Aorta (tissue), 5 donors: Measurements from ENCODE around the gene ARMH4. TPM values are rescaled to one million over a fixed set of nuclear protein-coding genes. Genes with fewer than 3 reads are reported as not detected.

ENCODE experiments used
- ATAC-seq: fragments of 200-7000 bp; cut with Tn5 transposase; one replicate; pipeline ENCODE4 v1.9.1; 2022; ENCODE audit warnings: moderate library complexity; ENCODE audit not compliant: low FRiP score
- DNase-seq, 2 donors: peaks; one replicate each; pipeline ENCODE4 v3.0.0-alpha.2; 2020
- H3K27ac ChIP-seq, 2 donors: one replicate each; pipeline ENCODE4 v1.5.1; 2013; ENCODE audit warnings: low read length in 2 of 2, mild to moderate bottlenecking in 2 of 2, moderate library complexity in 2 of 2, control low read depth in 1 of 2, inconsistent platforms in 1 of 2, low read depth in 1 of 2
- H3K27me3 ChIP-seq, 2 donors: one replicate each; pipeline ENCODE4 v1.6.1; 2013; ENCODE audit warnings: control low read depth in 1 of 2, low read length in 1 of 2, mild to moderate bottlenecking in 1 of 2, moderate library complexity in 1 of 2; ENCODE audit not compliant: insufficient read depth in 2 of 2, control insufficient read depth in 1 of 2
- H3K36me3 ChIP-seq, 2 donors: one replicate each; pipeline ENCODE4 v1.6.1; 2013; ENCODE audit warnings: control low read depth in 1 of 2, low read length in 1 of 2, mild to moderate bottlenecking in 1 of 2; ENCODE audit not compliant: insufficient read depth in 2 of 2, control insufficient read depth in 1 of 2
- H3K4me1 ChIP-seq, 2 donors: one replicate each; pipeline ENCODE4 v1.6.1; 2013; ENCODE audit warnings: low read length in 2 of 2, control low read depth in 1 of 2, mild to moderate bottlenecking in 1 of 2, moderate library complexity in 1 of 2; ENCODE audit not compliant: insufficient read depth in 2 of 2, control insufficient read depth in 1 of 2
- H3K4me3 ChIP-seq, 2 donors: one replicate each; pipeline ENCODE4 v1.5.1; 2013; ENCODE audit warnings: low read length in 2 of 2, control low read depth in 1 of 2, mild to moderate bottlenecking in 1 of 2
- H3K9me3 ChIP-seq: one replicate; pipeline ENCODE4 v1.6.1; 2013; ENCODE audit warnings: mild to moderate bottlenecking, low read length; ENCODE audit not compliant: control insufficient read depth
- WGBS, 2 donors: extraction: QIAGEN DNeasy Blood & Tissue Kit; methylation state at CpG; one replicate each; pipeline ENCODE4 v1.1.7; 2013; 5-methylcytosine and 5-hydroxymethylcytosine counted together
- intact Hi-C, 2 donors: fragments of 100-400 bp; cut with DNase I; formaldehyde crosslinking; loops; one replicate each; pipeline versions ENCODE4 v1.14.2 to v1.15.0; 2022
- polyA plus RNA-seq, 2 donors: library from polyadenylated mRNA; stranded (reverse); fragments of 200-250 nt; gene quantifications; one replicate each; pipeline ENCODE4 v1.2.3, GENCODE V29; 2013
- total RNA-seq, 2 donors: library from RNA; stranded (reverse); fragmentation: NEBNext Ultra II Directional; extraction: Animal tissue kit (Norgen Biotek cat#: 25700); gene quantifications; one replicate each; pipeline ENCODE4 v1.2.1, GENCODE V29; 2021
- donor health status: healthy with polysubstance abuse.
- donor health status: Bipolar disorder and iron deficiency.
- donor health status: DM: no; HTN: no; CAD: no.
- donor health status: DM: no; HTN: no; CAD: no.
- donor health status: DM: yes; HTN: yes; CAD: no.

ARMH4 gene
- total and polyA plus RNA-seq, 4 donors: 0.92 to 14.6 (median 5.1) TPM

- H3K9me3 ChIP-seq: no peaks in the 10 kb centered on the region
- H3K4me3 ChIP-seq: no peak overlapping the region
- no peaks in the 10 kb centered on the region for H3K27me3 ChIP-seq
- DNase-seq (no peak), ATAC-seq (peak; percentile 62)
- no peaks in the 10 kb centered on the region for H3K36me3 ChIP-seq
- 65 to 69% methylated on average over 2 of the region's 2 CpGs for WGBS, 2 donors
- peaks cover 7 to 13% of the 10 kb centered on the region in 2 donors for H3K4me1 ChIP-seq
- peak overlapping the region in 1 of 2 donors; percentile 72 for H3K27ac ChIP-seq
- intact Hi-C loops: loop anchor here (5.0 to 10.0 kb wide), 2 partner anchors 109 to 128 kb away; no protein-coding TSS in a partner anchor
These were observed 188.9 kb downstream of the ARMH4 start for GRCh38 chr14:57963071-57963470.

GRCh38 chr14:57962325-57963035 lies 189.5 kb downstream of the ARMH4 start:
- Histone ChIP-seq H3K9me3 (no peaks in the 10 kb centered on the region), H3K27ac (peak overlapping the region; percentile 31 to 97), H3K27me3 (no peaks in the 10 kb centered on the region), H3K36me3 (no peaks in the 10 kb centered on the region), H3K4me3 (no peak overlapping the region), H3K4me1 (peaks cover 7 to 13% of the 10 kb centered on the region in 2 donors)
- no peak for DNase-seq
- 10 to 11% methylated on average over 12 of the region's 12 CpGs for WGBS, 2 donors
- intact Hi-C loops: loop anchor here (5.0 to 10.0 kb wide), 2 partner anchors 110 to 128 kb away; no protein-coding TSS in a partner anchor
- ATAC-seq: peak; percentile 68

GRCh38 chr14:57961786-57962060 lies 190.3 kb downstream of the ARMH4 start:
- ATAC-seq: no peak
- Histone ChIP-seq H3K4me3 (no peak overlapping the region), H3K27ac (peak overlapping the region; percentile 19 to 37), H3K9me3 (no peaks in the 10 kb centered on the region), H3K27me3 (no peaks in the 10 kb centered on the region), H3K4me1 (peaks cover 7 to 13% of the 10 kb centered on the region in 2 donors), H3K36me3 (no peaks in the 10 kb centered on the region)
- DNase-seq: no peak
- intact Hi-C loops: loop anchor here (5.0 to 10.0 kb wide), 2 partner anchors 111 to 127 kb away; no protein-coding TSS in a partner anchor
- 74 to 76% methylated on average over 2 of the region's 2 CpGs for WGBS, 2 donors

GRCh38 chr14:57960946-57961785 lies 190.8 kb downstream of the ARMH4 start:
- intact Hi-C loops: loop anchor here (5.0 to 10.0 kb wide), 2 partner anchors 111 to 126 kb away; no protein-coding TSS in a partner anchor
- Histone ChIP-seq H3K4me3 (no peak overlapping the region), H3K27ac (peak overlapping the region; percentile 19 to 37), H3K36me3 (no peaks in the 10 kb centered on the region), H3K27me3 (no peaks in the 10 kb centered on the region), H3K9me3 (no peaks in the 10 kb centered on the region), H3K4me1 (peaks cover 7 to 13% of the 10 kb centered on the region in 2 donors)
- 92 to 94% methylated on average over 16 of the region's 16 CpGs for WGBS, 2 donors
- ATAC-seq: no peak
- no peak for DNase-seq

GRCh38 chr14:57957441-57957840 lies 194.6 kb downstream of the ARMH4 start:
- H3K9me3 ChIP-seq: no peaks in the 10 kb centered on the region
- no peak overlapping the region for H3K4me3 ChIP-seq
- intact Hi-C loops: no loop called here
- DNase-seq (no peak), ATAC-seq (no peak)
- H3K4me1 ChIP-seq: peaks cover 0 to 3% of the 10 kb centered on the region in 2 donors
- no peaks in the 10 kb centered on the region for H3K36me3 ChIP-seq
- WGBS, 2 donors: 85 to 88% methylated on average over 2 of the region's 2 CpGs
- no peak overlapping the region for H3K27ac ChIP-seq
- no peaks in the 10 kb centered on the region for H3K27me3 ChIP-seq

Other genes starting within 250 kb of the ARMH4 start
- 10 to 100 TPM; 66.9 to 73.0 TPM for gene ACTR10, start 47.9 kb upstream of the ARMH4 start, total RNA-seq
- 10 to 100 TPM; 47.3 to 95.6 TPM for gene ACTR10, start 47.9 kb upstream of the ARMH4 start, polyA plus RNA-seq
- gene PSMA3, start 92.6 kb upstream of the ARMH4 start, total RNA-seq: 100 to 1,000 TPM; 125 to 136 TPM
- gene PSMA3, start 92.6 kb upstream of the ARMH4 start, polyA plus RNA-seq: 100 to 1,000 TPM; 104 to 140 TPM
- 10 to 100 TPM; 31.1 to 55.9 TPM for gene ARID4A, start 146.3 kb upstream of the ARMH4 start, total RNA-seq
- 1 to 10 TPM; 7.8 to 9.0 TPM for gene ARID4A, start 146.3 kb upstream of the ARMH4 start, polyA plus RNA-seq
- not detected for gene TOMM20L, start 243.7 kb upstream of the ARMH4 start, total RNA-seq
- gene TOMM20L, start 243.7 kb upstream of the ARMH4 start, polyA plus RNA-seq: not detected